Gastrocnemius medialis (tissue), 4 donors: ENCODE measurements around the gene G6PC2.

Experiments used
- POLR2A ChIP-seq, 2 donors: fragments of 450-650 bp; IDR thresholded peaks; one replicate each; pipeline ENCODE4 v1.6.1; 2017; ENCODE audit warnings: antibody characterized with exemption in 2 of 2, mild to moderate bottlenecking in 2 of 2, moderate library complexity in 2 of 2
- TF ChIP-seq, protein P1 (sequence below), 5 experiments: fragments of 450-650 bp in 3 of 5; fragments of 200-600 bp in 2 of 5; sonication (generic) in 2 of 5; IDR thresholded peaks in 4 of 5; conservative IDR thresholded peaks in 1 of 5; 1 replicate in 4 of 5; 2 replicates in 1 of 5; pipeline ENCODE4 v1.5.1; 2016 to 2019; ENCODE audit warnings: antibody characterized with exemption in 5 of 5, mild to moderate bottlenecking in 3 of 5, moderate library complexity in 3 of 5

DNA sequence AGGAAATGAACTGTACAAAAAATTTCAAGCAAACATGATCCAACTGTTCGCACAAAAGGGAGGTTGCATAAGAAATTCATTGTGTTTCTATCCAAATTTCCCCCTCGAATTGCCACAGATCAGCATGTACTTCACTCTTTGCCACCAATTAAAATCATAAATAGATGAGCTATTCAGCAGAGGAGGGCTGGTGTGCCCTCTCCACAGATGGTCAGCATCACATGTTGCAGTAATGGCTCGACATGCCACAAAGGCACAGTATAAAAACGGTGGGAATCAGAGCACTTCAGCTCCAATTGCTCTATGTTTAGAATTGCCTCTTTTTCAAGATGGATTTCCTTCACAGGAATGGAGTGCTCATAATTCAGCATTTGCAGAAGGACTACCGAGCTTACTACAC, at the start of gene G6PC2:
- TF ChIP-seq, protein P1, sequence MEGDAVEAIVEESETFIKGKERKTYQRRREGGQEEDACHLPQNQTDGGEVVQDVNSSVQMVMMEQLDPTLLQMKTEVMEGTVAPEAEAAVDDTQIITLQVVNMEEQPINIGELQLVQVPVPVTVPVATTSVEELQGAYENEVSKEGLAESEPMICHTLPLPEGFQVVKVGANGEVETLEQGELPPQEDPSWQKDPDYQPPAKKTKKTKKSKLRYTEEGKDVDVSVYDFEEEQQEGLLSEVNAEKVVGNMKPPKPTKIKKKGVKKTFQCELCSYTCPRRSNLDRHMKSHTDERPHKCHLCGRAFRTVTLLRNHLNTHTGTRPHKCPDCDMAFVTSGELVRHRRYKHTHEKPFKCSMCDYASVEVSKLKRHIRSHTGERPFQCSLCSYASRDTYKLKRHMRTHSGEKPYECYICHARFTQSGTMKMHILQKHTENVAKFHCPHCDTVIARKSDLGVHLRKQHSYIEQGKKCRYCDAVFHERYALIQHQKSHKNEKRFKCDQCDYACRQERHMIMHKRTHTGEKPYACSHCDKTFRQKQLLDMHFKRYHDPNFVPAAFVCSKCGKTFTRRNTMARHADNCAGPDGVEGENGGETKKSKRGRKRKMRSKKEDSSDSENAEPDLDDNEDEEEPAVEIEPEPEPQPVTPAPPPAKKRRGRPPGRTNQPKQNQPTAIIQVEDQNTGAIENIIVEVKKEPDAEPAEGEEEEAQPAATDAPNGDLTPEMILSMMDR (IDR thresholded peaks at IDR 0.05 in 4 of 5, conservative IDR thresholded peaks at IDR 0.05 in 1 of 5), result no peak
- no peak for TF ChIP-seq POLR2A (IDR thresholded peaks at IDR 0.05)
